Uterus (tissue), 4 donors: ENCODE data around the gene DYNLT4. TPM values are rescaled to one million over a fixed set of nuclear protein-coding genes. Genes with fewer than 3 reads are reported as not detected.
A peak's percentile ranks its signal among the peaks of the same experiment; 100 is the strongest.

Source experiments
- DNase-seq, 2 donors: peaks; one replicate each; pipeline ENCODE4 v3.0.0-alpha.2; 2019 to 2020
- H3K27ac ChIP-seq, 2 donors: fragments of 200-600 bp; sonication (generic); 1 replicate in 1 of 2; 2 replicates in 1 of 2; pipeline ENCODE4 v1.5.1; 2016 to 2018
- H3K27me3 ChIP-seq, 2 donors: fragments of 200-600 bp; sonication (generic); one replicate each; pipeline ENCODE4 v1.5.1; 2018 to 2019; ENCODE audit warnings: control low read depth in 1 of 2
- H3K36me3 ChIP-seq, 2 donors: fragments of 200-600 bp; sonication (generic); one replicate each; pipeline ENCODE4 v1.5.1; 2019; ENCODE audit warnings: control low read depth in 1 of 2
- H3K4me1 ChIP-seq, 2 donors: fragments of 200-600 bp; sonication (generic); one replicate each; pipeline ENCODE4 v1.5.1; 2018 to 2019; ENCODE audit warnings: control low read depth in 1 of 2
- H3K4me3 ChIP-seq, 2 donors: fragments of 200-600 bp; sonication (generic); 1 replicate in 1 of 2; 2 replicates in 1 of 2; pipeline ENCODE4 v1.5.1; 2018 to 2019; ENCODE audit warnings: mild to moderate bottlenecking in 1 of 2
- H3K9me3 ChIP-seq, 2 donors: fragments of 200-600 bp; sonication (generic); one replicate each; pipeline ENCODE4 v1.5.1; 2019; ENCODE audit warnings: control low read depth in 1 of 2
- CTCF ChIP-seq, 4 experiments: fragments of 200-600 bp in 2 of 4; fragments of 450-650 bp in 2 of 4; sonication (generic) in 2 of 4; IDR thresholded peaks; one replicate each; pipeline ENCODE4 v1.5.1; 2016 to 2019; ENCODE audit warnings: antibody characterized with exemption in 4 of 4, mild to moderate bottlenecking in 2 of 4, moderate library complexity in 1 of 4
- POLR2A ChIP-seq, 2 donors: fragments of 450-650 bp; IDR thresholded peaks; one replicate each; pipeline ENCODE4 v1.6.1; 2016; ENCODE audit warnings: antibody characterized with exemption in 2 of 2, mild to moderate bottlenecking in 1 of 2, moderate library complexity in 1 of 2
- intact Hi-C: fragments of 100-400 bp; cut with DNase I; formaldehyde crosslinking; loops from one replicate; pipeline ENCODE4 v1.15.1; 2023; ENCODE audit warnings: low total_unique reads
- small RNA-seq: library from RNA; depleted of rRNA; stranded (forward); fragments of <200 nt; gene quantifications from one replicate; pipeline ENCODE3, GENCODE V24; 2016
- total RNA-seq, 4 donors: library from RNA; depleted of rRNA in 3 of 4; stranded (reverse); fragments of >200 nt in 3 of 4; gene quantifications; one replicate each; pipeline versions ENCODE4 v1.1.0 to v1.2.4, GENCODE V29; 2014 to 2023
- donor health status: DM: yes; HTN: yes; CAD: no.

The DYNLT4 gene
- total RNA-seq, 4 donors from 2014 or later, result 4.4 TPM; not detected in 3

GRCh38 chr1:44757420-44757819 is 49.7 kb downstream of the DYNLT4 start:
- intact Hi-C loops, result no loop called here
- Histone ChIP-seq H3K4me1 (no peaks in the 10 kb centered on the region), H3K27ac (no peak overlapping the region), H3K4me3 (no peak overlapping the region), H3K27me3 (no peaks in the 10 kb centered on the region), H3K36me3 (no peaks in the 10 kb centered on the region), H3K9me3 (no peaks in the 10 kb centered on the region)
- no peak for DNase-seq
- TF ChIP-seq CTCF (IDR thresholded peaks at IDR 0.05) (no peak), POLR2A (IDR thresholded peaks at IDR 0.05) (no peak)

Small RNA genes within 50 kb of the gene (small RNA-seq; reads per million reads assigned to genes)
- gene AL136380.1 (not detected), gene SNORD38A (341 reads per million, percentile 96 among the genes with 10 or more reads in this experiment), gene SNORD38B (not detected), gene SNORD46 (1,752 reads per million, percentile 98 among the genes with 10 or more reads in this experiment), gene SNORD55 (not detected)

Other genes with a start within 250 kb of the DYNLT4 start
- 1 to 10 TPM in 3 of 4 donors, not detected in 1; 1.5 to 5.4 (median 3.8) TPM for gene TMEM53, start 132.9 kb downstream of the DYNLT4 start, total RNA-seq
- 1 to 10 TPM in 3 of 4 donors, not detected in 1; 2.7 to 7.7 (median 5.2) TPM for gene ARMH1, start 132.6 kb downstream of the DYNLT4 start, total RNA-seq
- not detected for gene RNU5D-1, start 76.2 kb downstream of the DYNLT4 start, total RNA-seq
- 10 to 100 TPM in 1 of 4 donors, under 1 TPM in 1, not detected in 2; 0.64 to 15.1 TPM for gene KIF2C, start 67.5 kb downstream of the DYNLT4 start, total RNA-seq
- gene RPS8, start 31.8 kb downstream of the DYNLT4 start, total RNA-seq, result 1,000 to 10,000 TPM; 2,651 to 7,196 (median 4,456) TPM
- gene BEST4, start 19.2 kb downstream of the DYNLT4 start, total RNA-seq, result 1 to 10 TPM in 1 of 4 donors, under 1 TPM in 1, not detected in 2; 0.21 to 1.0 TPM
- 10 to 100 TPM in 3 of 4 donors, 1 to 10 TPM in 1; 1.8 to 36.6 (median 21.1) TPM for gene PLK3, start 7.0 kb downstream of the DYNLT4 start, total RNA-seq
- gene BTBD19, start 1.2 kb upstream of the DYNLT4 start, total RNA-seq, result 10 to 100 TPM in 1 of 4 donors, 1 to 10 TPM in 3; 3.8 to 41.9 (median 6.6) TPM
- 1 to 10 TPM; 3.1 to 8.1 (median 5.4) TPM for gene PTCH2, start 35.9 kb upstream of the DYNLT4 start, total RNA-seq
- 10 to 100 TPM in 3 of 4 donors, 1 to 10 TPM in 1; 3.8 to 73.0 (median 39.4) TPM for gene EIF2B3, start 179.2 kb upstream of the DYNLT4 start, total RNA-seq
- gene HECTD3, start 204.0 kb upstream of the DYNLT4 start, total RNA-seq, result 10 to 100 TPM; 13.8 to 41.3 (median 15.7) TPM
- gene UROD, start 204.9 kb upstream of the DYNLT4 start, total RNA-seq, result 100 to 1,000 TPM in 1 of 4 donors, 10 to 100 TPM in 3; 76.4 to 104 (median 88.9) TPM